ENCODE measurements around the gene SNRNP48. TPM values are rescaled to one million over a fixed set of nuclear protein-coding genes. Genes with fewer than 3 reads are reported as not detected.

SNRNP48 gene
- total RNA-seq, 1 donor from 2014 or later, result 7.9 TPM

- DNase-seq (ENCODE audit: low read depth in 2 of 2), result no peak
These were observed 30.8 kb upstream of the SNRNP48 start for GRCh38 chr6:7559196-7559595.

- no peak for DNase-seq (ENCODE audit: low read depth in 2 of 2)
These were observed 30.2 kb upstream of the SNRNP48 start for GRCh38 chr6:7559651-7560385.

- peak in 1 of 2 donors; percentile 31 for DNase-seq (ENCODE audit: low read depth in 2 of 2)
These were observed 28.6 kb upstream of the SNRNP48 start for GRCh38 chr6:7561153-7561964.

- no peak for DNase-seq (ENCODE audit: low read depth in 2 of 2)
These were observed 27.2 kb upstream of the SNRNP48 start for GRCh38 chr6:7562769-7563168.

GRCh38 chr6:7566107-7566506 lies 23.9 kb upstream of the SNRNP48 start:
- no peak for DNase-seq (ENCODE audit: low read depth in 2 of 2)

GRCh38 chr6:7566617-7567173 lies 23.3 kb upstream of the SNRNP48 start:
- no peak for DNase-seq (ENCODE audit: low read depth in 2 of 2)

- no peak for DNase-seq (ENCODE audit: low read depth in 2 of 2)
These were observed 22.0 kb upstream of the SNRNP48 start for GRCh38 chr6:7568021-7568420.

- DNase-seq (ENCODE audit: low read depth in 2 of 2), result no peak
These were observed 20.9 kb upstream of the SNRNP48 start for GRCh38 chr6:7569082-7569481.

- DNase-seq (ENCODE audit: low read depth in 2 of 2), result no peak
These were observed 17.6 kb upstream of the SNRNP48 start for GRCh38 chr6:7572213-7572943.

GRCh38 chr6:7574500-7574899 lies 15.5 kb upstream of the SNRNP48 start:
- DNase-seq (ENCODE audit: low read depth in 2 of 2), result no peak

GRCh38 chr6:7578516-7578915 lies 11.5 kb upstream of the SNRNP48 start:
- no peak for DNase-seq (ENCODE audit: low read depth in 2 of 2)

- DNase-seq (ENCODE audit: low read depth in 2 of 2), result no peak
These were observed 11.1 kb upstream of the SNRNP48 start for GRCh38 chr6:7578931-7579330.

- no peak for DNase-seq (ENCODE audit: low read depth in 2 of 2)
These were observed 10.1 kb upstream of the SNRNP48 start for GRCh38 chr6:7579851-7580250.

- no peak for DNase-seq (ENCODE audit: low read depth in 2 of 2)
These were observed 9.5 kb upstream of the SNRNP48 start for GRCh38 chr6:7580537-7580926.

GRCh38 chr6:7580927-7581618 lies 8.9 kb upstream of the SNRNP48 start:
- DNase-seq (ENCODE audit: low read depth in 2 of 2), result no peak

- DNase-seq (ENCODE audit: low read depth in 2 of 2), result no peak
These were observed 4.6 kb upstream of the SNRNP48 start for GRCh38 chr6:7585287-7585930.

GRCh38 chr6:7587631-7588100 lies 2.3 kb upstream of the SNRNP48 start:
- DNase-seq (ENCODE audit: low read depth in 2 of 2), result no peak

GRCh38 chr6:7588506-7588905 lies 1.5 kb upstream of the SNRNP48 start:
- DNase-seq (ENCODE audit: low read depth in 2 of 2), result no peak

GRCh38 chr6:7589221-7589620 lies 777 bp upstream of the SNRNP48 start:
- DNase-seq (ENCODE audit: low read depth in 2 of 2), result no peak

GRCh38 chr6:7590918-7591302 lies 912 bp downstream of the SNRNP48 start:
- peak; percentile 41 to 59 for DNase-seq (ENCODE audit: low read depth in 2 of 2)

- no peak for DNase-seq (ENCODE audit: low read depth in 2 of 2)
These were observed 1.8 kb downstream of the SNRNP48 start for GRCh38 chr6:7591770-7592169.

Data from lung microvascular endothelial cell (primary cell).